Fibroblast of mammary gland (primary cell): ENCODE results near the gene BIRC6.
"Not testable (repeated sequence)": the region's sequence is repeated elsewhere in the genome, so short reads cannot be mapped to it uniquely, and the experiment has no call there.

Experiments used
- DNase-seq: peaks from one replicate; pipeline ENCODE4 v3.0.0-alpha.2; 2010; ENCODE audit warnings: low read depth
- H3K4me3 ChIP-seq: 2 replicates; pipeline ENCODE4 v1.5.1; 2011; ENCODE audit warnings: low read depth, mild to moderate bottlenecking, low read length, moderate library complexity; ENCODE audit not compliant: control insufficient read depth
- CTCF ChIP-seq: conservative IDR thresholded peaks from 2 replicates; pipeline ENCODE4 v1.5.1; 2011; ENCODE audit warnings: low read depth, low read length, inconsistent platforms; ENCODE audit not compliant: control insufficient read depth, insufficient read depth

Gene BIRC6

GRCh38 chr2:32532341-32532740, 175.5 kb downstream of the BIRC6 start:
- H3K4me3 ChIP-seq = no peak overlapping the region
- no peak for DNase-seq
- no peak for TF ChIP-seq CTCF

- no peak for TF ChIP-seq CTCF
- H3K4me3 ChIP-seq = no peak overlapping the region
- no peak for DNase-seq
Observed at GRCh38 chr2:32532961-32533360, 176.1 kb downstream of the BIRC6 start.

- TF ChIP-seq CTCF = no peak
- no peak for DNase-seq
Observed at GRCh38 chr2:32534831-32535230, 178.0 kb downstream of the BIRC6 start.

GRCh38 chr2:32538735-32539134, 181.9 kb downstream of the BIRC6 start:
- TF ChIP-seq CTCF = no peak
- H3K4me3 ChIP-seq = no peak overlapping the region
- no peak for DNase-seq

More at GRCh38 chr2:32534831-32535230, 178.0 kb downstream of the BIRC6 start:
- H3K4me3 ChIP-seq = no peak overlapping the region

GRCh38 chr2:32552483-32552882, 195.7 kb downstream of the BIRC6 start:
- H3K4me3 ChIP-seq, DNase-seq: not testable (repeated sequence)

- TF ChIP-seq CTCF = peak; percentile 78
- DNase-seq = peak; percentile 60
- H3K4me3 ChIP-seq = no peak overlapping the region
Observed at GRCh38 chr2:32553829-32554432, 197.1 kb downstream of the BIRC6 start.

- TF ChIP-seq CTCF = no peak
- no peak for DNase-seq
- H3K4me3 ChIP-seq = no peak overlapping the region
Observed at GRCh38 chr2:32558492-32558891, 201.7 kb downstream of the BIRC6 start.

- TF ChIP-seq CTCF = no peak
- H3K4me3 ChIP-seq = no peak overlapping the region
- DNase-seq = peak; percentile 32
Observed at GRCh38 chr2:32559136-32559535, 202.3 kb downstream of the BIRC6 start.
